Ecto neural progenitor cell (in vitro differentiated cells): ENCODE measurements around the gene SPATA13.

ENCODE experiments used
- DNase-seq: peaks from one replicate; pipeline ENCODE4 v3.0.0-alpha.2; 2018; ENCODE audit warnings: low spot score

The SPATA13 gene

GRCh38 chr13:24223341-24224231 lies 63.1 kb downstream of the SPATA13 start:
- DNase-seq, result no peak

- DNase-seq, result no peak
Observed at GRCh38 chr13:24224232-24224680, 63.7 kb downstream of the SPATA13 start.

GRCh38 chr13:24225062-24225461 lies 64.5 kb downstream of the SPATA13 start:
- DNase-seq, result no peak

- no peak for DNase-seq
Observed at GRCh38 chr13:24225930-24226329, 65.4 kb downstream of the SPATA13 start.

- DNase-seq, result no peak
Observed at GRCh38 chr13:24226762-24227161, 66.2 kb downstream of the SPATA13 start.

GRCh38 chr13:24228852-24229458 lies 68.4 kb downstream of the SPATA13 start:
- DNase-seq, result no peak

- no peak for DNase-seq
Observed at GRCh38 chr13:24230428-24231072, 70.0 kb downstream of the SPATA13 start.

- DNase-seq, result no peak
Observed at GRCh38 chr13:24231377-24231776, 70.9 kb downstream of the SPATA13 start.

GRCh38 chr13:24232037-24232436 lies 71.5 kb downstream of the SPATA13 start:
- no peak for DNase-seq

GRCh38 chr13:24232474-24232873 lies 72.0 kb downstream of the SPATA13 start:
- DNase-seq, result no peak

- DNase-seq, result no peak
Observed at GRCh38 chr13:24233351-24233901, 72.9 kb downstream of the SPATA13 start.

GRCh38 chr13:24234200-24234915 lies 73.8 kb downstream of the SPATA13 start:
- DNase-seq, result no peak

- no peak for DNase-seq
Observed at GRCh38 chr13:24237356-24237755, 76.8 kb downstream of the SPATA13 start.

- DNase-seq, result no peak
Observed at GRCh38 chr13:24241336-24241735, 80.8 kb downstream of the SPATA13 start.

- no peak for DNase-seq
Observed at GRCh38 chr13:24242100-24242499, 81.6 kb downstream of the SPATA13 start.

- DNase-seq, result no peak
Observed at GRCh38 chr13:24243302-24243701, 82.8 kb downstream of the SPATA13 start.

- DNase-seq, result no peak
Observed at GRCh38 chr13:24244802-24245201, 84.3 kb downstream of the SPATA13 start.

- DNase-seq, result no peak
Observed at GRCh38 chr13:24247016-24247415, 86.5 kb downstream of the SPATA13 start.

- no peak for DNase-seq
Observed at GRCh38 chr13:24249624-24250023, 89.1 kb downstream of the SPATA13 start.

GRCh38 chr13:24250376-24251057 lies 90.0 kb downstream of the SPATA13 start:
- no peak for DNase-seq

GRCh38 chr13:24251525-24251924 lies 91.0 kb downstream of the SPATA13 start:
- DNase-seq, result no peak
